ENCODE measurements around the gene CYBC1. TPM values are rescaled to one million over a fixed set of nuclear protein-coding genes. Genes with fewer than 3 reads are reported as not detected.

The CYBC1 gene
- total and polyA plus RNA-seq, 2 of the 8 experiments (the other 6 are each of a cell fraction or from before 2014, with no cell fraction given), result 74.6 to 81.4 TPM

GRCh38 chr17:82440469-82440981, 10.0 kb downstream of the CYBC1 start:
- H3K23ac ChIP-seq (ENCODE audit: insufficient read length), result no peak overlapping the region
- no peaks in the 10 kb centered on the region for H3K79me1 ChIP-seq (ENCODE audit: low read depth, low read length)
- H2BK15ac ChIP-seq (ENCODE audit: low read length), result no peak overlapping the region
- ChIA-PET CTCF (ENCODE audit: partially characterized antibody) (interaction anchor here (1.0 kb wide), 1 partner anchor 23 kb away, joined by 3 read pairs; the partner anchor contains the start of gene HEXD), POLR2A (ENCODE audit: partially characterized antibody) (interaction anchor here (0.7 to 3.3 kb wide), 4 partner anchors 9 to 32 kb away, joined by 3 to 12 read pairs (median 4); no protein-coding TSS in a partner anchor)
- H3K4me2 ChIP-seq (ENCODE audit: insufficient read depth in 1 of 2, low read depth in 2 of 2, low read length in 2 of 2), result 0 out of 4 replicates have a peak overlapping the region, but pooled peaks of 1 of the 2 experiments have one; percentile 28
- no peak overlapping the region for H3K4me3 ChIP-seq (ENCODE audit: extremely low read depth in 1 of 4, insufficient read depth in 2 of 4, low read depth in 3 of 4, low read length in 4 of 4)
- peak overlapping the region; percentile 38; the same call in 1 of the 2 replicates for H3K27ac ChIP-seq (ENCODE audit: low read depth, low read length)
- H3K23me2 ChIP-seq (ENCODE audit: low read depth, low read length), result no peaks in the 10 kb centered on the region
- H4K20me1 ChIP-seq (replicated peaks in 1 of 2; ENCODE audit: control insufficient read depth in 1 of 2, insufficient read depth in 2 of 2, low read length in 2 of 2), result peaks cover 0 to 21% of the 10 kb centered on the region in 2 experiments
- DNase-seq (ENCODE audit: low read depth in 1 of 2, low spot score in 2 of 2) (no peak), FAIRE-seq (no peak)
- H3K9ac ChIP-seq (replicated peaks in 1 of 4; ENCODE audit: extremely low read depth in 1 of 4, low read depth in 3 of 4, low read length in 3 of 4), result no peak overlapping the region
- H3K79me2 ChIP-seq (ENCODE audit: control insufficient read depth in 1 of 2, insufficient read depth in 2 of 2, low read length in 2 of 2), result no peaks in the 10 kb centered on the region
- WGBS, 2 experiments (ENCODE audit: extremely low coverage in 1 of 2, insufficient coverage in 1 of 2, insufficient read length in 1 of 2, insufficient replicate concordance in 2 of 2, low coverage in 1 of 2, low lambda C conversion rate in 2 of 2, missing lambda C conversion rate in 1 of 2), result 77% methylated on average over 18 of the region's 22 CpGs; no CpG with 5 or more reads in 1 of the 2 experiments
- H3K18ac ChIP-seq (ENCODE audit: extremely low read depth, low read length), result no peak overlapping the region
- no peaks in the 10 kb centered on the region for H3K27me3 ChIP-seq (replicated peaks in 1 of 4; ENCODE audit: control insufficient read depth in 3 of 4, extremely low read depth in 1 of 4, insufficient read depth in 3 of 4, low read length in 3 of 4)
- H4K5ac ChIP-seq (ENCODE audit: insufficient read length, low read depth, low read length), result no peak overlapping the region
- peaks cover under 1 to 26% (median 11%) of the 10 kb centered on the region in 4 experiments; a peak in 4 of 8 replicates for H3K36me3 ChIP-seq (ENCODE audit: control insufficient read depth in 2 of 4, insufficient read depth in 4 of 4, low read length in 3 of 4)
- no peak overlapping the region for H2BK120ac ChIP-seq (replicated peaks; ENCODE audit: low read depth, low read length)
- H2BK5ac ChIP-seq (ENCODE audit: low read depth, low read length), result no peak overlapping the region
- no peak overlapping the region for H3K56ac ChIP-seq (replicated peaks; ENCODE audit: insufficient read length, low read depth, low read length)
- H3K4me1 ChIP-seq (replicated peaks in 1 of 4; ENCODE audit: control insufficient read depth in 3 of 4, insufficient read depth in 4 of 4, low read length in 3 of 4), result peaks cover 0 to 18% (median 8%) of the 10 kb centered on the region in 4 experiments; a peak in 6 of 7 replicates
- no peak overlapping the region for H3K14ac ChIP-seq (ENCODE audit: insufficient read length)
- no peak overlapping the region for H4K8ac ChIP-seq (ENCODE audit: extremely low read depth, insufficient read depth, low read length)
- H2BK12ac ChIP-seq (ENCODE audit: low read depth, low read length), result no peak overlapping the region
- TF ChIP-seq RAD21 (IDR thresholded peaks at IDR 0.05 in 1 of 2, conservative IDR thresholded peaks at IDR 0.05 in 1 of 2; ENCODE audit: low read depth in 2 of 2, low read length in 2 of 2) (no peak), POLR2A (IDR thresholded peaks at IDR 0.05; ENCODE audit: control extremely low read depth in 1 of 2, low read depth in 2 of 2, low read length in 2 of 2) (peak in 1 of 2 experiments; percentile 29; a peak in 1 of 3 replicates), ASH2L (IDR thresholded peaks at IDR 0.05; ENCODE audit: low read length) (no peak), POU5F1 (IDR thresholded peaks at IDR 0.05; ENCODE audit: low read depth, low read length) (no peak), CBX5 (IDR thresholded peaks at IDR 0.05; ENCODE audit: low read depth, low read length) (no peak), HDAC6 (IDR thresholded peaks at IDR 0.05; ENCODE audit: low read depth, low read length) (no peak), POLR2AphosphoS5 (IDR thresholded peaks at IDR 0.05; ENCODE audit: low read depth, low read length) (peak; percentile 37; the same call in 1 of the 2 replicates)
- no peaks in the 10 kb centered on the region for H3K9me3 ChIP-seq (ENCODE audit: insufficient read depth in 2 of 2, low read depth in 1 of 2, low read length in 1 of 2)
- H2BK20ac ChIP-seq (ENCODE audit: low read length), result no peak overlapping the region
- no peak overlapping the region for H3K4ac ChIP-seq (replicated peaks; ENCODE audit: insufficient read length, low read depth, low read length)
- H2AFZ ChIP-seq (ENCODE audit: low read length), result no peak overlapping the region
- no peak overlapping the region for H2AK5ac ChIP-seq (ENCODE audit: low read depth, low read length)
- H4K91ac ChIP-seq (replicated peaks; ENCODE audit: insufficient read length, low read length), result no peak overlapping the region

Data from H1 (cell line).